HG02763 (cell line): ENCODE data around the gene COL5A3.
A peak's percentile ranks its signal among the peaks of the same experiment; 100 is the strongest.
"Not testable (repeated sequence)": the region's sequence is repeated elsewhere in the genome, so short reads cannot be mapped to it uniquely, and the experiment has no call there.

Experiments
- ATAC-seq: cut with Tn5 transposase; IDR thresholded peaks from one replicate; pipeline ENCODE4 v1.9.1; 2021; ENCODE audit warnings: mild to moderate bottlenecking, moderate library complexity; ENCODE audit not compliant: unreplicated experiment

COL5A3 gene

DNA sequence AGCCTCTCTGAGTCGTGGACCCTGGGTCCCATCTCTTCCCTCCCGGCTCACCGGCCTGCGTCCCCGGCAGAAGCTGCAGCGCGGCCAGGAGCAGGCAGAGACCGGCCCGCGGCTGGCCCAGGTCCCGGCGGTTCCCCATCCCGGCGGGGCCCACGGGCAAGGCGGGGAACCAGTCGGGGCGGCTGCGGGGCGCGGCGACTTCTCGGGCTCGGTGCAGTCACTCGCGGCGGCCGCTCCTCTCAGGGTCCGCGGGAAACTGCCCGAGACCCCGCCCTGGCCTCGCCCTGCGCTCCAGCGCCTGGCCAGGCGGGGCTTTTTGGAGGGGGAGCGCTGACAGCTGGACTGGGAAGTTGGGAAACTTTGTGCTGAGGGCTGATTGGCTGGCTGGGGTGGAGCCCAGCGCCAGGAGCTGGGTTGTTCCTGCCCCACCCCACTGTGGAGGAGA is at the start of gene COL5A3:
TSS of gene COL5A3 (minus strand) at position 258 of the 445 bp plus-strand sequence. CDS start at position 139, 119 bp downstream.
- ATAC-seq: no peak

DNA sequence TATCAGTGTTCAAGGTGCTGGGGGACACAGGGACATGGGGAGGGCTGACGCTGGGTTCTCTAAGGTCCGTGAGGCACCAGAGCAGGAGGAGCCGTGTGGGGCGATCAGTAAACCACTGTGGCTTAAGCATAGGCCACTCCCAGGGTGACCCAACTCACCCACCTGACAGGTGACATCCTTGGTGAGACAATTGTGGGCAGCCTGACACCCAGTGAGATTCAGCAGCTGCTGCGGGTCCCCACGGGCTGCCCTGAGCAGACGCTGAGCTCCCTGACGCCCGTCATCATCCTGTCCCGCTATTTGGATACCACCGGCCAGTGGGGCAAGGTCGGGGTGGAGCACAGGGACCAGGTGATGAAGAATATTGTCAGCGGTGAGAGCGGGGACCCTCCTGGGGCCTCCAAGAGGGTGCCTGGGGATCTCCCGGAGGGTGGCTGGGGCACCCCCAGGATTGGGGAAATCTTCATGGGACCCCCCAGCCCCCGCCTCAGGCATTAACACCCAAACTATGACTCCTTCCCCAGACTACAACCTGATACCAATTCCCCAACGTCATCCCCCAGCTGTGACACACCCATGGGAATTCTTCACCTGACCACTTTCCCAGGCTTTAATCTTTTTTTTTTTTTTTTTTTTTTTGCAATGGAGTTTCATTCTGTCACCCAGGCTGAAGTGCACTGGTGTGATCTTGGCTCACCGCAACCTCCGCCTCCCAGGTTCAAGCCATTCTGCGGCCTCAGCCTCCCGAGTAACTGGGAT is 42.5 kb upstream of the COL5A3 start:
- ATAC-seq: no peak

DNA sequence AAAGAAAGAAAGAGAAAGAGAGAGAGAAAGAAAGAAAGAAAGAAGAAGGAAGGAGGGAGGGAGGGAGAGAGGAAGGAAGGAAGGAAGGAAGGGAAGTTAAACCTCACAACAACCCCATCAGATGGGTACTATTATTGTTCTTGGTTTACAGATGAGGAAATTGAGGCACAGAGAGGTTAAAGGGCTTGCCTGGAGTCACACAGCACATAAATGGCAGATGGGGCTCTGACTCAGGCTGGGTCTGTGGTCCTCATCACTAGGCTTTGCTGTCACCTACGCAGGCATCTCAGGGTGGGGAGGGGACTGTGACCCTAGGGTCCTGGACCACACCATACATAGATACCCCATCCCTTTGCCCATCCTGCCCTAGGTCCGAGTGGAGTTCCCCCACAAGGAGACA is 39.3 kb upstream of the COL5A3 start:
- no peak for ATAC-seq

DNA sequence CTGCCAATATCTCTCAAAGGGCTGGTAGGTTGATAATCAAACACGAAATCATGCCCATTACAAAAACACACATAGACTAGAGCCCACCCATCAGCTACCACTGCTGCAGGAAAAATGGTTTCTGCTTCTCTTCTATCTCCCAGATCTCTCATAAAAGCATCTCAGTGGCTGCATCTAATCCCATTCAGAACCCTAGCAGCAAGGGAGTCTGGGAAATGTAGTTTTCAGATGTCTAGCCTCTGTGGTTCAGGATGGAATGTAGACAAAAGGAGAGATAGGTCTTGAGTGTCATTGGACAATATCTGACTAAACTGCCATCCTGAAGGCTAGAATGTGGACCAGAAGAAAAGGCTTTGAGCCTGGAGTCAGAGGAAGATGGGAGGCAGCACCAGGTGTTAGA is 35.1 kb upstream of the COL5A3 start:
- ATAC-seq: no peak

DNA sequence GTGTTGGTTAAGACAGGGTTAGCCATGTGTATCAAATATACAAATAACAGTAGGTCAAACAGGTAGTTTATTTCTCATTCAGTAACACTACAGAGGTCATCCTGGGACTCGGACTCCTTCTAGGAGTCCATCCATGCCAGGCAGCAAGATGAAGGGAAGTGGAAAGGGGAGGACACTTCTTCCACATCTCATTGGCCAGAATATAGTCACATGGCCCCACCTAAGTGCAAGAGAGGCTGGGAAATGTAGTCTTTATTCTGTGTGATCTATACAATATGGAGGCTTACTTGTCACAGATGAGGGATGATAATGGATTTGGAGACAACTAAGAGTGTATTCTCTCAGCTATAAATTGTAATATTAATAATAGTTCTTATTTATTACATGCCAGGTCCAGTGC is 34.1 kb upstream of the COL5A3 start:
- no peak for ATAC-seq

DNA sequence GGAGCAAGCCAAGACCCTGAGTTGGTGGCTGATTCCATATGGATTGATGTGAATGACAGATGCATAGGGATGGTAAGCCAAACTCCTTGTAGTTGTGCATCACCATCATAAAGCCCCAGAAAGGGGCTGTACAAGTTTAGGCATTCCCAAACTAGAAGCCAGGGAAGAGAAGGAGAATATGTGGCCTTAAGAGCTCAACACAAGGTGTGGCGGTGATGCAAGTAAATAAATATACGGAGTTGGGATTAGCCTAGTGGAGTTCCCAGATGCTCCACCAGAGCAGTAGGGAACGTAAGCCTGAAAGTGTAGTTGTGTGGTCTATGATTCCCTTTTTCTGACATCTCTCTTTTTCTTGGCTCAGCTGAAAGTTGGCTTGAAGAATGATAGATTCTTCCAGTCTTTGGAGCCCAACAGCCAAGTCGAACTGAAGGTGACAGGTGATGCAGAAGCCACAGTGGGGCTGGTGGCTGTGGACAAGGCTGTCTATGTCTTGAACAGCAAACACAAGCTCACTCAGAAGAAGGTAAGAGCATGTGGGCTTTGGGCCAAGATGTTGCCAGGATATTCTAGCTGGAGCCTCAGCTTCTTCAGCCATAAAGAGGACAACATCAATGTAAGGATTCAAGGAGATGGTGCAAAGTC is 33.1 kb upstream of the COL5A3 start:
- no peak for ATAC-seq

DNA sequence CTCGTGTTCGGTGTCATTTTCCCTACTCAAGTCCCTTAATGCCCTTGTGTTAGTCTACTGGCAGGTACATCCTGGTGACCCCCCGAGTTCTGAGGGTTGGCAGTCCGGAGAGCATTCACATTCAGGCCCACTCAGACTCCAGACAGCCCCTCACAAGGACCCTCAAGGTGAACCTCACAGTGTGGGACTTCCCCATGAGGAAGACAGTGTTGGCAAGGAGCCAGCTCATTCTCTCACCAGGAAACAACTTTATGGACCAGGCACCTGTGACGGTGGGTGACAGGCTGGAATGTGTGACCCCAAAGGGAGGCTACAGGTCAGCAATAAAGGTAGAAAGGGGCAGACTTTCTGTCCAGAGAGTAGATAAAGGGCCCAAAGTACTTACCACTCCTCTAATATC is 27.5 kb upstream of the COL5A3 start:
- ATAC-seq: no peak

DNA sequence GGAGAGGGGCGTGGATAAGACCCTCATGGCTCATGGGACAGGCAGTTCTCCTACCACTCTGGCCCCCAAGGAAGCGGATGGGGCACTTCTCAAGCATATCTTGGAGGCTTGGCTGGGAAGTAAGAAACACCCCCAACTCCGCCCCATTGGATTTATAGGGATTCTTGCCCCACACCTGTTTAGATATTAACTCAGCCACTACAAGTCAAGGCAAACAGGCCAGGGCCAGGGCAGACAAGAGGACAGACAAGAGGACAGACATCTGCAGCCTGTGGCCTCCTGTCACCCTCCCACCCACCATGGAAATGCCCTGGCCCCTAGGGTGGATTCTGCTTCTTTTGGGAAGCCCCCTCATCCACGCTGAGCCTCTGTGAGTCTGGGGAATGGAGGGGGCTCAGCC is 27.1 kb upstream of the COL5A3 start:
- ATAC-seq: no peak

DNA sequence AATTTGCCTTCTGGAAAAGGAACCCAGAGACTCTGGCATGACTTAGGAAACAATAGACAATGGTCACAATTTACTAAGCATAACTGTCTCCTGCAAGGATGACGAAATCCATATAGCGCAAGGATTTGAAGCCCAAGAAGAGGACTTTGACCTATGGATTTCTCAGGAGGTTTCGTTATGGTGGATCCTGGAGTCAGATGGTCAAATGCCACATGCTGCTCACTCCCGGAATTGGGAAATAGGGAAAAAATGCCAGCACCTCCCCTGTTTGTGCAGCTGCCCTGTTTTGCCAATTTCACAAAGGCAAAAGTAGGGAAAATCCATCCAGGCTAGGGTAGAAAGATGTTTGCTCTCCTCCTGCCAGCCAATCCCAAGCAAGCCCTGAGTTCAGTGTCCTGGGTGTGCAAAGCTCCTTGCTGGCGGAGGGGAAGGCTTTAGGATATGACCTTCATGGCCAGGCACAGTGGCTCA is 26.3 kb upstream of the COL5A3 start:
- ATAC-seq: no peak

DNA sequence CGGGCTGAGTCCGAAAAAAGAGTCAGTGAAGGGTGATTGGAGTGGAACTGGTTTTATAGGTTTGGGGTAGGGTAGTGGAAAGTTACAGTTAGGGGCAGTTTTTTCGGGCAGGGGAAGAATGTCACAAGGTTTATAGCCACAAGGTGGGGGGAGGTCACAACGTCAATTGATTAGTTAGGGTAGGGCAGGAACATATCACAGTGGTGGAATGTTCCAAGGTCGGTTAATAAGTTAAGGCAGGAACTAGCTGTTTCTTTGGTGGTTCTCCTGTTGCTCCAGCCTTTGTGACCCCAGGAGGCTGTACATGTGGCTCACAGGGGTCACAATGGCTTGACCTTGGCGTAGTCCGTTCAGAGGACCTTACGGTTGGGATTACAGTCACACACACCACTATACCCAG is 23.3 kb upstream of the COL5A3 start:
- no peak for ATAC-seq

DNA sequence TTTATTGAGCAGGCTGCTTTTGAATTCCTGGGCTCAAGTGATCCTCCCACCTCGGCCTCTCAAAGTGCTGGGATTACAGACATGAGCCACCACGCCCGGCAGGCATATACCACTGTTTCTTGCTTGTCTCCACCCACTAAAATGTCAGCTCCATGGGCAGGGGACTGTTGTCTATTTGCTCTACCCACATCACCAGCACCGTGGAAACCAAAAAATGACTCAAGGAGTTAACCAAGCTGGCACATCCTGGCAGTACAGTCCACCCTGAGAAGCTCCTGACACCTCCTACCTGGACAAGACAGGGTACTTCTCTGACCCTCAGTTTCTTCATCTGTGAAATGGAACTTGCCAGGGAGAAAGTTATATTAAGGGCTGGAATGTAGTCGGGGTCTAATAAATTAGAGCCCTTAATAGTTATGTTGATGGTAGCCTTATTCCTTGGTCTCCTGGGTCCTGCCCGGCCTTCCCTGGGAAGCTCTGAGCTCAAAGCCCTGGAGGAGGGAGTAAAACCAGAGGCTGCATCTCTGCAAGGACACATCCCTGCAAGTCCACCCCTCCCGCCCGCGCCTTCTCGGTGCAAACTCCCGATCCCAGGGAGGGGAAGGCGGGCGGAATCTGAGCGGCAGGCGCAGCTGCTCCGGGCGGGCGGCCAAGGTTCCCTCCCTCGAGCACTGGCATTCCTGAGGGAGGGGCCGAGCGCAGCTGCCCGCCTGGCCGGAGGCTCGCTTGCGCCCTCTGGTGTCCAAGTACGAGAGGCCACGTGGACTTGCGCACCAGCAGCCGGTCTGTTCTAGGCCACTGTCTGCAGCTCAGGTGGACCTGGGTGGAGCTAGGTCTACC is 17.1 kb upstream of the COL5A3 start:
- peak; percentile 60 for ATAC-seq

DNA sequence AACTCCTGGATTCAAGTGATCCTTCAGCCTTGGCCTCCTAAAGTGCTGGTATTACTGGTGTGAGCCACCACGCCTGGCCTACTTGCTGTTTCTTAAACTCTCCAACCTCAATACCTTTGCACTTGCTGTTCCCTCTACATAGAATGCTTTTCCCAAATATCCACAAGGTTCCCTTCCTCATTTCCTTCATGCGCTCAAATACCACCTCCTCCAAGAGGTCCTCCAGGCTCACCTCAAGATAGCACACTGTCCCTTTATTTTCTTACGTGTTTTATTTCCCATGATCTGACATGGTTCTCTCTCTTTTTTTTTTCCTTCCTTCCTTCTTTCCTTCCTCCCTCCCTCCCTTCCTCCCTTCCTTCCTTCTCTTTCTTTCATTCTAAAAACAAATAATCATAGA is 16.4 kb upstream of the COL5A3 start:
- no peak for ATAC-seq

DNA sequence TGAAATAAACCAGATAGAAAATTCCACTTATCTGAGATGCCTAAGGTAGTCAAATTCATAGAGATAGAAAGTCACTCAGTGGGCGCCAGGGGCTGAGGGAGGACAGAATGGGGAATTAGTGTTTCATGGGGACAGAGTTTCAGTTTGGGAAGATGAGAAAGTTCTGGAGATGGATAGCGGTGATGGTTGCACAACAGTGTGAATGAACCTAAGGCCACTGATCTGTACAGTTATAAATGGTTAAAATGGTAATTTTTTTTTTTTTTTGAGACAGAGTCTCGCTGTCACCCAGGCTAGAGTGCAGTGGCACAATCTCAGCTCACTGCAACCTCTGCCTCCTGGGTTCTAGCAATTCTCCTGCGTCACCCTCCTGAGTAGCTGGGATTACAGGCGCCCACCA is 12.8 kb upstream of the COL5A3 start:
- ATAC-seq: not testable (repeated sequence)

DNA sequence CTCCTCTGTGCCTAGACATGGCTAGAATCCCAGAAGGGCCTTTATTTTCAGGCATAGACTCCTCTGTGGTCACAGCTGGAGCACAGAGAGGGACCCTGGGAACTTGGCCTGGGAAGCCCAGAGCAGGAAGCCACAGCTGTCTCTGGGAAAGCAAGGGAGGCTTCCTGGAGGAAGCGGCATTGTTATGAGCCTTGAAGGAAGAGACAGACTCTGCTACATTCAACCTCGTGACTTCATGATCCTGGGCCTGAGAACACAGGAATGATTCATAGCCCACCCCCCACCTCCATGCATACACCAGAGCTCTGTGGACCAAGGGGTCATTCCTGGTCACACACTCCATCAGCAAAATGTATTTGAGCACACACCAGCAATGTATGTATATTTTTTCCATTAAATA is 11.6 kb upstream of the COL5A3 start:
- no peak for ATAC-seq

DNA sequence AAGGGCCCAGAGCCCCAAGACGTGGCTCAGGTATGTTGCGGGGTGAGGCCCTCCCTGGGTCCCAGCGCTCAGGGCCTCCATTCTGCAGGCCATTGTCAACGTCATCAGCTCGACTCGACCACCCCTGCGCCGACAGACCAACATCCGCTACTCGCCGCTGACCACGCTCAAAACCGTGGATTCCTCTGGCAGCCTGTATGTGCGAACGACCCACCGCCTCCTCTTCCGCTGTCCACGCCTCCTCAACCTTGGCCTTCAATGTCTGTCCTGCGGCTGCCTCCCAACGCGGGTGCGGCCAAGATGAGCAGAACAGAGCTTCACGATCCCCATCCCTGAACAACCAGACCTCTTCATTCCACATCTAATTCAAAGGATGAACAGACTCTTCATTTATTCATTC is 11.1 kb upstream of the COL5A3 start:
- no peak for ATAC-seq

DNA sequence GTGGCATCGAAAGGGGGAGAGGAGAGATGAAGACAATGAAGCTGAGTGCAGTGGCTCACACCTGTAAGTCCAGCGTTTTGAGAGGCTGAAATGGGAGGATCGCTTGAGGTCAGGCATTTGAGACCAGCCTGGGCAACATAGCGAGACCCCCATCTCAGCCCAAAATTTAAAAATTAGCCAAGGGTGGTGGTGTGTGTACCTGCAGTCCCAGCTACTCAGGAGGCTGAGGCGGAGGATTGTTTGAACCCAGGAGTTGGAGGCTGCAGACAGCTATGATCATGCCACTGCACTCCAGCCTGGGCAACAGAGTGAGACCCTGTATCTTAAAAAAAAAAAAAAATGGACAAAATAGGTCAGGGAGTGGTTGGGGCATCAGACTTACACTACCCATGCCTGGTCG is 10.5 kb upstream of the COL5A3 start:
- no peak for ATAC-seq

DNA sequence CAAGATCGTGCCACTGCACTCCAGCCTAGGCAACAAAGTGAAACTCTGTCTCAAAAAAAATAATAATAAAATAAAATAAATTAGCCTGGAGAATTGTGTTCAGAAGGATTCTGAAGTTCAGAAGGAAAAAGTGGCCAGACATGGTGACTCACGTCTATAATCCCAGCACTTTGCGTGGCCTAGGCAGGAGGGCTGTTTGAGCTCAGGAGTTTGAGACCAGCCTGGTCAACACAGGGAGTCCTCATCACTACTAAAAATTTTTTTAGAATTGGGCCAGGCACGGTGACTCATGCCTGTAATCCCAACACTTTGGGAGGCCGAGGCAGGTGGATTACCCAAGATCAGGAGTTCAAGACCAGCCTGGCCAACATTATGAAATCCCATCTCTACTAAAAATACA is 8.9 kb upstream of the COL5A3 start:
- ATAC-seq: no peak

DNA sequence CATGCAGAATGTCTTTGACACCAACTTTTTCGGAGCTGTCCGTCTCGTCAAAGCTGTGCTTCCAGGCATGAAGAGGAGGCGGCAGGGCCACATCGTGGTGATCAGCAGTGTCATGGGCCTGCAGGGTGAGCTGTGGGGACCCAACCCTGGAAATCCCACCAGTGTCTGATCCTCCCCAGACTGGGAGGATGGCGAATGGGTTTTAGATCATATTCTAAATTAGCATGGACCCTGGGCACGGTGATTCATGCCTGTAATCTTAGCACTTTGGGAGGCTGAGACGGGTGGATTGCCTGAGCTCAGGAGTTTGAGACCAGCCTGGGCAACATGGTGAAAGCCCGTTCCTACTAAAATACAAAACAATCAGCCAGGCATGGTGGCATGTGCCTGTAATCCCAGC is 8.5 kb upstream of the COL5A3 start:
- ATAC-seq: no peak

DNA sequence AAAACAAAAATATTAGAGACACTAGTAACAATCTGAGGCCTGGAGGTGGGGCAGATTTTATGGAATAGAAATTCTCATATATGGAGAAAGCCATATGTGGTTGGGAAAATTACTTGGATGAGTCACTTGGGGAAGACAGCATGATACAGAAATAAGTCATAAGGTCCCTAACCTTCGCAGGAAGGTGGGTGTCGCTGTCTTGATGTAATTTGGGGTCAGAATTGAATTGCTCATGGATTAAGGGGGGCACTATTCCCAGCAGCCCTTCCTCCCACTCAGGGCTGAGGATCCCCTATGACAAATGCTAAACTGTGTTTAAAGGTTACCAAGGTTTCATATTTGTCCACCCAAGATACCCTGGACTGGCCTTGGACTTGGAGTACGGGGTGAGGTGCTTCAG is 8.0 kb upstream of the COL5A3 start:
- no peak for ATAC-seq

DNA sequence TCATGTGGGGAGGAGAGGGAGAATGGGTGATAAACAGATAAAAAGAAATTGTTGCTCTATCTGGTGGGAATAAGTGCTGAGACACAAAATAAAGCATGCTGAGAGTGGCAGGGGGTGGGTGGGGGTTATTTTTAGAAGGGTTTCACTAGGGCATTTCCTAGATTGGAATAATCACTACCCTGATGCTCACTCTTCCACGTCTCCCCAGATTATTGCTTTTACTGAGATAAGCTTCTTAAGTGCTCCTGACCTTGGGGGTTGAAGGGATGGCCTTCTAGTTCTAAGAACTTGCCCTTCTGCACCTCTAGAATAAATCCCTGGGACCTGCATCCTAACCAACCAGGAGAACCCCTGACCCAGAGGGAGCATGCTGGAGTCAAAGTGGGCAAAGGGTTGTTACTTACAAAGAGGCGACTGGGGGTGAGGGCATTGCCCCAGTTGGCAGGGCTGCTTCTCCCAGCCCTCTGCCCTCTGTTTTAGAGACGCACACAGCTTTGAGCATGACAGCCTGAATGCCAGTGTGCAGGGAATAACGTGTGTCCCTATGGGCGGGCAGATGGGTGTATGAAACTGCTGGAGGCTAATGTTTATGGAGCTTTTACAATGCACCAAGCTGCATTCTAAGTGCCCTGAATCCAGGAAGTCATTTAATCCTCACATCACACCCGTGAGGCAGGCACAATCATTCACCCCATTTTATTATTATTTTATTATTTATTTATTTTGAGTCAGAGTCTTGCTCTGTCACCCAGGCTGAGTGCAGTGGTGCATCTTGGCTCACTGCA is 3.7 kb upstream of the COL5A3 start:
- no peak for ATAC-seq

DNA sequence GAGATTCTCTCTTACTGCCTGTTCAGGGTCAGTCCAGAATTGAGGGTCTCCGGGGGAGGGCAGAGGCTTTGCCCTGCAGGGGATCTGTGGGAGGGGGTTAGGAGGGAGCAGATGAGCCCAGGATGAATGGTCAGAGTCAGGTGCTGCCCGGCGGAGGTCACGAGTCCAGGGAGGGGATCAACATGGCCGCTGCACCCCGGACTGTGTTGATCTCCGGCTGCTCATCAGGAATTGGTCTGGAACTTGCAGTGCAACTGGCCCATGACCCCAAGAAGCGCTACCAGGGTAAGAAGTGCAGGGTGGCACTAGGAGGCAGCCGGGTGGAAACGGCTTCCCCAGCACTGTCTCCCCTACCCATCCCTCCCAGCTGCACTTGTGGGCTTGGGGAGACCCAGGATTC is 3.0 kb upstream of the COL5A3 start, which contains the start of gene RDH8:
TSS of gene RDH8 (plus strand) at position 168 of the 400 bp plus-strand sequence. CDS start at position 183, 15 bp downstream.
- ATAC-seq: no peak
